ENCODE measurements around the gene SFXN5. TPM values are rescaled to one million over a fixed set of nuclear protein-coding genes. Genes with fewer than 3 reads are reported as not detected.

Gene SFXN5
- total RNA-seq, 1 experiment from 2014 or later = 27.8 TPM

GRCh38 chr2:72965016-72965415, 106.5 kb downstream of the SFXN5 start:
- DNase-seq (ENCODE audit: low read depth, low spot score) (no peak), ATAC-seq (no peak)
- no peaks in the 10 kb centered on the region for H3K4me1 ChIP-seq (ENCODE audit: control insufficient read depth, insufficient read depth, low read length)
- intact Hi-C loops (cut with micrococcal nuclease; ENCODE audit: unreplicated experiment) (no loop called here), in situ Hi-C loops (cut with HindIII; ENCODE audit: low pct_unique_long_range_greater_than_20kb, low sequenced_read_pairs) (no loop called here)
- CTCF ChIA-PET = no interaction called here
- no peak overlapping the region for H3K27ac ChIP-seq (ENCODE audit: low read length)
- H3K9me3 ChIP-seq (ENCODE audit: control insufficient read depth, insufficient read depth, low read depth, low read length) = no peaks in the 10 kb centered on the region
- BruUV-seq (replicated peaks) = no TSS peak
- H3K27me3 ChIP-seq (ENCODE audit: control insufficient read depth, insufficient read depth, low read length) = no peaks in the 10 kb centered on the region
- no peak overlapping the region for H3K4me3 ChIP-seq (ENCODE audit: low read depth in 2 of 2, low read length in 2 of 2)
- no peaks in the 10 kb centered on the region for H3K36me3 ChIP-seq (ENCODE audit: control insufficient read depth, insufficient read depth, low read length)
- TF ChIP-seq TCF7L2 (IDR thresholded peaks at IDR 0.05; ENCODE audit: low read depth, low read length) (no peak), POLR2AphosphoS5 (IDR thresholded peaks at IDR 0.05; ENCODE audit: low read depth, low read length) (no peak), REST (IDR thresholded peaks at IDR 0.05; ENCODE audit: insufficient read depth in 1 of 2, low read depth in 2 of 2, low read length in 1 of 2) (no peak), SIN3A (IDR thresholded peaks at IDR 0.05; ENCODE audit: borderline replicate concordance, insufficient read depth, low read depth, low read length) (no peak)
- TF ChIP-seq, protein P1, sequence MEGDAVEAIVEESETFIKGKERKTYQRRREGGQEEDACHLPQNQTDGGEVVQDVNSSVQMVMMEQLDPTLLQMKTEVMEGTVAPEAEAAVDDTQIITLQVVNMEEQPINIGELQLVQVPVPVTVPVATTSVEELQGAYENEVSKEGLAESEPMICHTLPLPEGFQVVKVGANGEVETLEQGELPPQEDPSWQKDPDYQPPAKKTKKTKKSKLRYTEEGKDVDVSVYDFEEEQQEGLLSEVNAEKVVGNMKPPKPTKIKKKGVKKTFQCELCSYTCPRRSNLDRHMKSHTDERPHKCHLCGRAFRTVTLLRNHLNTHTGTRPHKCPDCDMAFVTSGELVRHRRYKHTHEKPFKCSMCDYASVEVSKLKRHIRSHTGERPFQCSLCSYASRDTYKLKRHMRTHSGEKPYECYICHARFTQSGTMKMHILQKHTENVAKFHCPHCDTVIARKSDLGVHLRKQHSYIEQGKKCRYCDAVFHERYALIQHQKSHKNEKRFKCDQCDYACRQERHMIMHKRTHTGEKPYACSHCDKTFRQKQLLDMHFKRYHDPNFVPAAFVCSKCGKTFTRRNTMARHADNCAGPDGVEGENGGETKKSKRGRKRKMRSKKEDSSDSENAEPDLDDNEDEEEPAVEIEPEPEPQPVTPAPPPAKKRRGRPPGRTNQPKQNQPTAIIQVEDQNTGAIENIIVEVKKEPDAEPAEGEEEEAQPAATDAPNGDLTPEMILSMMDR (IDR thresholded peaks at IDR 0.05) = no peak
- POLR2A ChIA-PET = no interaction called here

GRCh38 chr2:72964146-72964525, 107.4 kb downstream of the SFXN5 start:
- Histone ChIP-seq H3K27me3 (ENCODE audit: control insufficient read depth, insufficient read depth, low read length) (no peaks in the 10 kb centered on the region), H3K9me3 (ENCODE audit: control insufficient read depth, insufficient read depth, low read depth, low read length) (no peaks in the 10 kb centered on the region), H3K4me1 (ENCODE audit: control insufficient read depth, insufficient read depth, low read length) (no peaks in the 10 kb centered on the region), H3K27ac (ENCODE audit: low read length) (no peak overlapping the region), H3K36me3 (ENCODE audit: control insufficient read depth, insufficient read depth, low read length) (no peaks in the 10 kb centered on the region), H3K4me3 (ENCODE audit: low read depth in 2 of 2, low read length in 2 of 2) (no peak overlapping the region)
- in situ Hi-C loops (cut with HindIII; ENCODE audit: low pct_unique_long_range_greater_than_20kb, low sequenced_read_pairs) (no loop called here), intact Hi-C loops (cut with micrococcal nuclease; ENCODE audit: unreplicated experiment) (no loop called here)
- POLR2A ChIA-PET = no interaction called here
- BruUV-seq (replicated peaks) = no TSS peak
- ATAC-seq (no peak), DNase-seq (ENCODE audit: low read depth, low spot score) (no peak)
- CTCF ChIA-PET = interaction anchor here (0.8 kb wide), 1 partner anchor 10 kb away, joined by 5 read pairs; no protein-coding TSS in a partner anchor
- no peak for TF ChIP-seq REST (IDR thresholded peaks at IDR 0.05; ENCODE audit: insufficient read depth in 1 of 2, low read depth in 2 of 2, low read length in 1 of 2)
- no peak for TF ChIP-seq POLR2AphosphoS5 (IDR thresholded peaks at IDR 0.05; ENCODE audit: low read depth, low read length)
- TF ChIP-seq, protein P1 (IDR thresholded peaks at IDR 0.05) = no peak
- TF ChIP-seq TCF7L2 (IDR thresholded peaks at IDR 0.05; ENCODE audit: low read depth, low read length) = no peak
- no peak for TF ChIP-seq SIN3A (IDR thresholded peaks at IDR 0.05; ENCODE audit: borderline replicate concordance, insufficient read depth, low read depth, low read length)

Data from Panc1 (cell line).